ENCODE data around the gene RHCG. TPM values are rescaled to one million over a fixed set of nuclear protein-coding genes. Genes with fewer than 3 reads are reported as not detected.

The RHCG gene
- total RNA-seq, 4 donors from 2014 or later, result not detected

DNA sequence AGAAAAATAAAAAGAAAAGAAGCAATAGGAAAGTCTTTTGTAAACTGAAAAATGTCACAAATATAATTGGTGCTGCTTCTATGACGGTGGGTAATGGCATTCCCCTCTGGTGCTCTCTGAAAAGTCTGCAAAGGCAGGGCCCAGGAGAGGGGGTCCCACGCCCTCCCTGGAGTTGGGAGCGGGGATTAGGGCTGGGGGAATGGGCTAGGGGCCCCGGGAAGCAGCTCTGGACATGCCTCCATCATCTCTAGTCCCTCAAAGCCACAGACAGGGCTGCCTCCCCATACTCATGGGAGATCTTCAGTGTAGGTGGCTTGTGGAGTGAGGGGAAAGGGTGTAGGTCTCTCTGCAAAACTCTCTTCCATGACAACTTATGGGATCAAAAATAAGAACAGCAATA, 7.8 kb upstream of the RHCG start:
- intact Hi-C loops (cut with DNase I), result no loop called here
- TF ChIP-seq, protein P1, sequence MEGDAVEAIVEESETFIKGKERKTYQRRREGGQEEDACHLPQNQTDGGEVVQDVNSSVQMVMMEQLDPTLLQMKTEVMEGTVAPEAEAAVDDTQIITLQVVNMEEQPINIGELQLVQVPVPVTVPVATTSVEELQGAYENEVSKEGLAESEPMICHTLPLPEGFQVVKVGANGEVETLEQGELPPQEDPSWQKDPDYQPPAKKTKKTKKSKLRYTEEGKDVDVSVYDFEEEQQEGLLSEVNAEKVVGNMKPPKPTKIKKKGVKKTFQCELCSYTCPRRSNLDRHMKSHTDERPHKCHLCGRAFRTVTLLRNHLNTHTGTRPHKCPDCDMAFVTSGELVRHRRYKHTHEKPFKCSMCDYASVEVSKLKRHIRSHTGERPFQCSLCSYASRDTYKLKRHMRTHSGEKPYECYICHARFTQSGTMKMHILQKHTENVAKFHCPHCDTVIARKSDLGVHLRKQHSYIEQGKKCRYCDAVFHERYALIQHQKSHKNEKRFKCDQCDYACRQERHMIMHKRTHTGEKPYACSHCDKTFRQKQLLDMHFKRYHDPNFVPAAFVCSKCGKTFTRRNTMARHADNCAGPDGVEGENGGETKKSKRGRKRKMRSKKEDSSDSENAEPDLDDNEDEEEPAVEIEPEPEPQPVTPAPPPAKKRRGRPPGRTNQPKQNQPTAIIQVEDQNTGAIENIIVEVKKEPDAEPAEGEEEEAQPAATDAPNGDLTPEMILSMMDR (IDR thresholded peaks at IDR 0.05), result no peak
- TF ChIP-seq POLR2A (IDR thresholded peaks at IDR 0.05), result no peak
- H3K9me3 ChIP-seq, result no peaks in the 10 kb centered on the region
- H3K27ac ChIP-seq, result no peak overlapping the region
- H3K4me3 ChIP-seq (replicated peaks in 1 of 3), result no peak overlapping the region
- WGBS, 2 donors, result 57 to 69% methylated on average over 4 of the region's 4 CpGs
- no peak for DNase-seq
- H3K36me3 ChIP-seq, result no peaks in the 10 kb centered on the region
- H3K27me3 ChIP-seq, result no peaks in the 10 kb centered on the region
- no peaks in the 10 kb centered on the region for H3K4me1 ChIP-seq

DNA sequence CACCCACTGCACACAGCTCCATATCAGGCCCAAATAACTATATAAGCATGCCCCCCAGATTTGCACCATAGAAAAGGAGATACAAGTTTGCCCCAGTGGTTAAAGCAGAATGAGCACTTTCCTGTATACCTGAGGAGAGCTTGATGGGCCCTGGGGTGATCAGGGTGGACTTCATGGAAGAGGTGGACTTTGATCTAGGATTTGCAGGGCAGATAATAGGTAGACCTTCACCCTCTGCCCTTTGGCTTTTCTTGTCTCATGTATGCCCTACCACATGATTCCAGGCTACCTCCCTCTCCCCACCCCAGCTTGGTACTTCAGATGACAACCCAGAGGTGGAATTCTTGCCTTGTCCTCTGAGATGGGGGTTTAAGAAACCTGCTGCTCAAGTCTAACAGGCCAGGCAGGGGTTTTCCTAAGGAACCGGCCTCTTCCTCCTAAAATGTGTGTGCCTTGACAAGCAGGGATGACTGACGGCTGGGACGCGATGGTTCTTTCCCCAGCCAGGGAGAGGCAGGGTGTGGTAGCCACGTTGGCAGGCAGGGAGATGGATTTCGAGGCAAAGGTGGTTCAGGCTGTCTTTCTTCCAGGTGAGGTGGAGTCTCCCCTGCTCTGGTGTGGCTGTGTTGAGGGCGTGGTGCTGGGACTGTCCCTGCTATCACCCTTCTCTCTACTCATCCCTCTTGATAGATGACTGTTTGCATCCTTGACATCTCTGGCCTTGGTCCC, 6.6 kb upstream of the RHCG start:
- H3K27me3 ChIP-seq, result no peaks in the 10 kb centered on the region
- no peak for TF ChIP-seq POLR2A (IDR thresholded peaks at IDR 0.05)
- TF ChIP-seq, protein P1 (IDR thresholded peaks at IDR 0.05), result no peak
- no peak for DNase-seq
- H3K27ac ChIP-seq, result no peak overlapping the region
- 72 to 82% methylated on average over 3 to 7 of the region's 7 CpGs for WGBS, 2 donors
- no peaks in the 10 kb centered on the region for H3K36me3 ChIP-seq
- no peaks in the 10 kb centered on the region for H3K4me1 ChIP-seq
- no peak overlapping the region for H3K4me3 ChIP-seq (replicated peaks in 1 of 3)
- no peaks in the 10 kb centered on the region for H3K9me3 ChIP-seq
- intact Hi-C loops (cut with DNase I), result no loop called here

DNA sequence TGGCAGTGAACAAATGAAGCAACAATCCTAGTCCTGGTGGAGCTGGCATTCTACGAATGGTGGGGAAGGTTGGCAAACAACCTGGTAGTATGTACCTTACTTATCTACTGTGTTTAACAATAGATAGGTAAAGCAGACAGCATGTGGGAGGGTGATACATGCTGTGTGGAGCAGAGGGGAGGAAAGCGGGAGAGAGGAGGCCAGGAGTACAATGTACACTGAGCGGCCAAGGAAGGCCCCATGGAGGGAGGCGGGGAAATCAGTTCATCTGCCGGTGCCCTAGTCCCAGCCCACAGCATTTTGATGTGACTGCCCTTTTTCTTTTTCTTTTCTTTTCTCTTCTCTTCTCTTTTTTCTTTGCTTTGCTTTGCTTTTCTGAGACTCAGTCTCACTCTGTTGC, 5.3 kb upstream of the RHCG start:
- Histone ChIP-seq H3K4me1 (no peaks in the 10 kb centered on the region), H3K4me3 (replicated peaks in 1 of 3) (no peak overlapping the region), H3K36me3 (no peaks in the 10 kb centered on the region), H3K27ac (no peak overlapping the region), H3K9me3 (no peaks in the 10 kb centered on the region), H3K27me3 (no peaks in the 10 kb centered on the region)
- 89 to 90% methylated on average over 5 of the region's 5 CpGs for WGBS, 2 donors
- TF ChIP-seq, protein P1 (IDR thresholded peaks at IDR 0.05), result no peak
- TF ChIP-seq POLR2A (IDR thresholded peaks at IDR 0.05), result no peak
- intact Hi-C loops (cut with DNase I), result no loop called here
- DNase-seq, result no peak

DNA sequence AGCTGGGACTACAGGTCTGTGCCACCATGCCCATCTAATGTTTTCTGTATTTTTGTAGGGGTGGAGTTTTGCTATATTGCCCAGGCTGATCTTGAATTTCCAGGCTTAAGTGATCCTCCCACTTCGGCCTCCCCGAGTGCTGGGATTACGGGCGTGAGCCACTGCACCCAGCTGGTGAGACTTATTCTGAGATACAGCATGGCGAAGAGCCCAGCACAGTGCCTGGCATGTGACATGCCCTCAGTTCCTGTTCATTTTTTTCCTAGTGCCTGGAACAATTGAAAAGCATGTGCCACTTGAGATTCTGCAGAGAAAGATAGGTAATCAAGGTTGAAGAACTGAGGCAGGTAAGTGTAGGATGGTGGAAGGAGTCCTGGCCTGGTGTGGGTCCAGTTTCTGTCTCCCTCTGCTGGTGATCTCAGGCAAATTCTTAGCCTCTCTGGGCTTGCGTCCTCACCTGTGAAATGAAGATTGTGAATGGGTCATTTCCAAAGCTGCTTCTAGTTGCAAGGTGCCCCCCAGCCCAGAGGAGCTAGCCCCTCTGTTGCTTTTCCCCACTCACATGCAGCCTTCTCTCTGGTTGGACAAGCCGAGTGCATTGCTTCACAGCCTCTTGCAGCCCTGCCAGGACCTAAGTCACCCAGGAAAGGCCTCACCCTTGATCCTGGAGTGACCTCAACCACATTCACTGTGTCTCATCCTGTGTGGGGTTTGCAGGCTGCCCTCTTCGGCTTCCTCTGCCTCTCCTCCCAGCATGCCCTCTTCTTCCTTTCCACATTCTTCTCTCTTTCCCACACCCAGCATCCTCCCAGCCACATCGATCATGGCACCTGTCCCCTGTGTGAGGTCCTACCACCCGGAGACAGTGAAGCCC, 4.3 kb upstream of the RHCG start:
- TF ChIP-seq, protein P1 (IDR thresholded peaks at IDR 0.05), result no peak
- TF ChIP-seq POLR2A (IDR thresholded peaks at IDR 0.05), result no peak
- no peaks in the 10 kb centered on the region for H3K4me1 ChIP-seq
- intact Hi-C loops (cut with DNase I), result no loop called here
- no peak for DNase-seq
- no peak overlapping the region for H3K27ac ChIP-seq
- H3K27me3 ChIP-seq, result no peaks in the 10 kb centered on the region
- H3K4me3 ChIP-seq (replicated peaks in 1 of 3), result no peak overlapping the region
- H3K9me3 ChIP-seq, result no peaks in the 10 kb centered on the region
- 84 to 85% methylated on average over 10 of the region's 10 CpGs for whole genome bisulfite sequencing, 2 donors
- no peaks in the 10 kb centered on the region for H3K36me3 ChIP-seq

DNA sequence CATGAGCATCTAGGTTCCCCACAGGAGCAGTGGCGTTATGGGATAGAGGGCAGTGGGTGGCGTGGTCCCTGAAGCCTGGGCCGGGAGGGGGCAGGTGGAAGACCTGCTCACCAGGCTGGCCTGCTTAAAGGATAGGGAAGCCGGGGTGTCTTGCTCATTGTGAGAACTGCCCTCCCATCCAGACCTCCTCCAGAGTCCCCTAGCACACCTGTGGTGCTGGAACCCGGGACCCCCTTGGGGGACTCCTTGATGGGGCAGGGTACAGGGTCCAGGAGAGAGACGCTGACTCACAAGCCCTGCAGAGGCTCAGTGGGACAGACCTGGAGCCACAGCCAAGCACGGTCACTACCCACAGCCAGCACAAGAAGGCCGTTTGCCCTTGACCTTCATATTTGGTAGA, 2.8 kb upstream of the RHCG start:
- H3K4me3 ChIP-seq (replicated peaks in 1 of 3), result no peak overlapping the region
- TF ChIP-seq, protein P1 (IDR thresholded peaks at IDR 0.05), result no peak
- TF ChIP-seq POLR2A (IDR thresholded peaks at IDR 0.05), result no peak
- no peaks in the 10 kb centered on the region for H3K27me3 ChIP-seq
- H3K9me3 ChIP-seq, result no peaks in the 10 kb centered on the region
- no peak overlapping the region for H3K27ac ChIP-seq
- H3K4me1 ChIP-seq, result no peaks in the 10 kb centered on the region
- no peaks in the 10 kb centered on the region for H3K36me3 ChIP-seq
- 80 to 83% methylated on average over 8 of the region's 8 CpGs for WGBS, 2 donors
- no peak for DNase-seq
- intact Hi-C loops (cut with DNase I), result no loop called here
